Stimulated activated effector memory CD8-positive, alpha-beta T cell treated with anti-CD3 and anti-CD28 coated beads, Interleukin-12 subunit alpha, Interleukin-12 subunit beta, amount 100 ng/mL, for 72 hours (primary cell): Measurements from ENCODE around the gene TRIM5.
"Not testable (repeated sequence)": the region's sequence is repeated elsewhere in the genome, so short reads cannot be mapped to it uniquely, and the experiment has no call there.

ENCODE experiments used
- ATAC-seq: fragments of 150-1000 bp; cut with Tn5 transposase; 2 replicates; pipeline ENCODE4 v1.10.0; 2021
- DNase-seq, 2 donors: peaks; one replicate each; pipeline ENCODE4 v3.0.0; 2021 to 2022; ENCODE audit warnings: low spot score in 2 of 2
- H3K27ac Mint-ChIP-seq: one replicate; pipeline ENCODE4 v1.8.0; 2022; ENCODE audit warnings: mild to moderate bottlenecking, mixed read lengths
- H3K36me3 Mint-ChIP-seq: one replicate; pipeline ENCODE4 v1.8.0; 2022; ENCODE audit warnings: mild to moderate bottlenecking, mixed read lengths
- H3K4me1 Mint-ChIP-seq: one replicate; pipeline ENCODE4 v1.8.0; 2022; ENCODE audit warnings: mixed read lengths
- H3K4me3 Mint-ChIP-seq: one replicate; pipeline ENCODE4 v1.8.0; 2022; ENCODE audit warnings: mild to moderate bottlenecking, mixed read lengths
- H3K9me3 Mint-ChIP-seq: one replicate; pipeline ENCODE4 v1.8.0; 2022; ENCODE audit warnings: mixed read lengths

The TRIM5 gene

GRCh38 chr11:5695580-5695979 lies 10.7 kb upstream of the TRIM5 start:
- Mint-ChIP-seq H3K36me3 (peaks cover 73% of the 10 kb centered on the region), H3K27ac (peak overlapping the region; percentile 17), H3K4me1 (peaks cover 53% of the 10 kb centered on the region), H3K4me3 (peak overlapping the region; percentile 9), H3K9me3 (no peaks in the 10 kb centered on the region)
- DNase-seq (no peak), ATAC-seq (no peak)

- DNase-seq (no peak), ATAC-seq (no peak)
- peaks cover 62% of the 10 kb centered on the region for H3K4me1 Mint-ChIP-seq
- peak overlapping the region; percentile 9 for H3K4me3 Mint-ChIP-seq
- peaks cover 68% of the 10 kb centered on the region for H3K36me3 Mint-ChIP-seq
- H3K9me3 Mint-ChIP-seq, result no peaks in the 10 kb centered on the region
- H3K27ac Mint-ChIP-seq, result peak overlapping the region; percentile 17
These were observed 9.8 kb upstream of the TRIM5 start for GRCh38 chr11:5694642-5695041.

- DNase-seq (no peak), ATAC-seq (no peak)
- Mint-ChIP-seq H3K4me3 (peak overlapping the region; percentile 93), H3K36me3 (peaks cover 45% of the 10 kb centered on the region), H3K27ac (peak overlapping the region; percentile 95), H3K9me3 (no peaks in the 10 kb centered on the region), H3K4me1 (peaks cover 70% of the 10 kb centered on the region)
These were observed 7.1 kb upstream of the TRIM5 start for GRCh38 chr11:5691964-5692361.

GRCh38 chr11:5691238-5691963 lies 6.5 kb upstream of the TRIM5 start:
- peaks cover 67% of the 10 kb centered on the region for H3K4me1 Mint-ChIP-seq
- not testable (repeated sequence) for ATAC-seq, H3K9me3 Mint-ChIP-seq, DNase-seq
- H3K27ac Mint-ChIP-seq, result peak overlapping the region; percentile 95
- H3K4me3 Mint-ChIP-seq, result peak overlapping the region; percentile 93
- H3K36me3 Mint-ChIP-seq, result peaks cover 40% of the 10 kb centered on the region

DNA sequence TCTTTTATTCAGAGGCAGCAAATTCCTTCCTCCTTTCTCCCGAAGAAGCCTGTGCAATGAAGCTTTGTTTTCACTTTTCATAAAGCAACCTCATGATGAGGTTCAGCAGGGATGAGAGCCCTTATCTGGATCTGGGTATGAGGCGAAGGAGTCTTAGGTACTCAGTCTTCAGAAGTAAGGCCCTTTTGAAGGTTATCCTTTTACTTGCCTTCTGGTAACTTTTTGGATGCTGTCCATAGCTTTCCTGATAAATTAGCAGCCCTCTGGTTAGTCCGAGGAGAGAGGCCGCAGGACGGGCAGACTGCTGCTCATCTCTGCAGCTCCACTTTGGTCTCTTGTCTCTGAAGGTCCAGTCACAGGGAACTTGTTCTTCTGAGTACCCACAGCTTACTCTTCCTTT lies 5.9 kb upstream of the TRIM5 start:
- Mint-ChIP-seq H3K36me3 (peaks cover 33% of the 10 kb centered on the region), H3K4me3 (peak overlapping the region; percentile 93), H3K9me3 (no peaks in the 10 kb centered on the region), H3K27ac (peak overlapping the region; percentile 95), H3K4me1 (peaks cover 65% of the 10 kb centered on the region)
- peak; percentile 5 for ATAC-seq
- no peak for DNase-seq

GRCh38 chr11:5690216-5690615 lies 5.3 kb upstream of the TRIM5 start:
- Mint-ChIP-seq H3K4me1 (peaks cover 65% of the 10 kb centered on the region), H3K27ac (peak overlapping the region; percentile 95), H3K36me3 (peaks cover 31% of the 10 kb centered on the region), H3K4me3 (peak overlapping the region; percentile 93), H3K9me3 (no peaks in the 10 kb centered on the region)
- DNase-seq (no peak), ATAC-seq (no peak)

DNA sequence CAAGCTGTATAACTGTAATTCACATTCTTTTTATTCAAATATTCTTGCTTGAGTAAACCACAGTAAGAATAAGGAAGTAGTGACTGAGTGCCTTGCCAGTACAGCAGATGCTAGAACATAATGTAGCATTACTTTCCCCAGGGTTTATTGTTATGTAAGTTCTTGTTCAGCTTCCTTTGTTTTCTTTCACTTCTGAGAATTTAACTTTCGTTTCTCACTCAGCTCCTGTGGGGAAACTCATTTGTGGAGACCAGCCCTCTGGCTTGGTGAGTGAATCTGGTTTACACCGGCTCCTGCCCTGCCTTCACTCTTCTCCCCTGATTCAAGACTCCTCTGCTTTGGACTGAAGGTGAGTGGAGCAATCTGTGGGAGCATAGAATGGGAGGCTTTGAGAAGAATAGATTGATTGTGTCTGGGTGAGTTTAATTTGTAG lies 4.7 kb upstream of the TRIM5 start, which contains the start of gene TRIM22:
TRIM22 (plus strand) TSS at position 240 of the 433 bp plus-strand sequence. CDS start 6,443 bp downstream, outside the sequence.
- H3K4me1 Mint-ChIP-seq, result peaks cover 65% of the 10 kb centered on the region
- peak; percentile 79 for ATAC-seq
- peak within 1 kb of the TSS; percentile 95 for H3K27ac Mint-ChIP-seq
- peak in 1 of 2 donors; percentile 74 for DNase-seq
- peak within 1 kb of the TSS; percentile 93 for H3K4me3 Mint-ChIP-seq
- peaks cover 34% of the 10 kb centered on the region for H3K36me3 Mint-ChIP-seq
- H3K9me3 Mint-ChIP-seq, result no peaks in the 10 kb centered on the region

GRCh38 chr11:5688482-5688881 lies 3.6 kb upstream of the TRIM5 start:
- no peaks in the 10 kb centered on the region for H3K9me3 Mint-ChIP-seq
- H3K4me1 Mint-ChIP-seq, result peaks cover 67% of the 10 kb centered on the region
- H3K4me3 Mint-ChIP-seq, result no peak overlapping the region
- H3K27ac Mint-ChIP-seq, result no peak overlapping the region
- no peak for DNase-seq
- ATAC-seq, result no peak
- H3K36me3 Mint-ChIP-seq, result peaks cover 41% of the 10 kb centered on the region

GRCh38 chr11:5686426-5686825 lies 1.6 kb upstream of the TRIM5 start:
- no peak overlapping the region for H3K27ac Mint-ChIP-seq
- ATAC-seq (no peak), DNase-seq (no peak)

DNA sequence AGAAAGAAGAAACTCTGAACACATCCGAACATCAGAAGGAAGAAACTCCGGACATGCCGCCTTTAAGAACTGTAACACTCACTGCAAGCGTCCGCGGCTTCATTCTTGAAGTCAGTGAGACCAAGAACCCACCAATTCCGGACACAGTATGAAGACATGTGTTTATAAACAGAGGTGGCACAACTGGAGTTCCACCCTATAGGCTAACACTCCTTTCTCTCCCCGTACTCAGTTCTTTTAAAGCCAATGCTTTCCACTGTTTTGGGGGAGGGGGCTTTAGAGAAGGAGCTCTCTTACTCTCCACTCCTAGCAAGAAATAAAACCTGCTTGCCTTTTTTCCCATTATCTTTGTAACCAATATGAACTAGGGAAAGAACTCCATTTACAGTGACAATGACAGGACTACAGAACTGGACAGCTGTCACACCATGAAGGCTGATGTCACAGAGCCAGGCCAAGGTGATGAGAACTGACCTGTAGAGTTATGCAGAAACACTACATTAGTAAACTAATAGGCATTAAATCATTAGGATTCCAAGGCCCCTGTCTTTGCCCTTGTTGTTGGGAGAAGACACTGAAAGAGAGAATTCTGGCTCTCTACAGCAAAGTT lies 733 bp downstream of the TRIM5 start:
- Mint-ChIP-seq H3K4me1 (peaks cover 42% of the 10 kb centered on the region), H3K27ac (peak overlapping the region; percentile 99), H3K36me3 (peaks cover 24% of the 10 kb centered on the region), H3K9me3 (no peaks in the 10 kb centered on the region), H3K4me3 (peak overlapping the region; percentile 93)
- ATAC-seq, result peak; percentile 2
- DNase-seq, result no peak

More at GRCh38 chr11:5686426-5686825, 1.6 kb upstream of the TRIM5 start:
- peaks cover 32% of the 10 kb centered on the region for H3K36me3 Mint-ChIP-seq
- H3K4me3 Mint-ChIP-seq, result no peak overlapping the region
- no peaks in the 10 kb centered on the region for H3K9me3 Mint-ChIP-seq
- peaks cover 63% of the 10 kb centered on the region for H3K4me1 Mint-ChIP-seq

DNA sequence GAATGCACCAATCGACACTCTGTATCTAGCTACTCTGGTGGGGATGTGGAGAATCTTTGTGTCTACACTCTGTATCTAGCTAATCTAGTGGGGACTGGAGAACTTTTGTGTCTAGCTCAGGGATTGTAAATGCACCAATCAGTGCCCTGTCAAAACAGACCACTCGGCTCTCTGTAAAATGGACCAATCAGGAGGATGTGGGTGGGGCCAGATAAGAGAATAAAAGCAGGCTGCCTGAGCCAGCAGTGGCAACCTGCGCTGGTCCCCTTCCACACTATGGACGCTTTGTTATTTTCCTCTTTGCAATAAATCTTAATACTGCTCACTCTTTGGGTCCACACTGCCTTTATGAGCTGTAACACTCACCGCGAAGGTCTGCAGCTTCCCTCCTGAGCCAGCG lies 1.3 kb downstream of the TRIM5 start:
- not testable (repeated sequence) for H3K9me3 Mint-ChIP-seq, ATAC-seq
- Mint-ChIP-seq H3K4me1 (peaks cover 38% of the 10 kb centered on the region), H3K27ac (peak overlapping the region; percentile 99), H3K36me3 (peaks cover 27% of the 10 kb centered on the region), H3K4me3 (peak overlapping the region; percentile 93)
- peak in 1 of 2 donors; percentile 66 for DNase-seq

- not testable (repeated sequence) for DNase-seq, ATAC-seq, H3K27ac Mint-ChIP-seq, H3K9me3 Mint-ChIP-seq
- peaks cover 32% of the 10 kb centered on the region for H3K4me1 Mint-ChIP-seq
- peaks cover 33% of the 10 kb centered on the region for H3K36me3 Mint-ChIP-seq
- H3K4me3 Mint-ChIP-seq, result peak overlapping the region; percentile 93
These were observed 1.9 kb downstream of the TRIM5 start for GRCh38 chr11:5682890-5683441.

DNA sequence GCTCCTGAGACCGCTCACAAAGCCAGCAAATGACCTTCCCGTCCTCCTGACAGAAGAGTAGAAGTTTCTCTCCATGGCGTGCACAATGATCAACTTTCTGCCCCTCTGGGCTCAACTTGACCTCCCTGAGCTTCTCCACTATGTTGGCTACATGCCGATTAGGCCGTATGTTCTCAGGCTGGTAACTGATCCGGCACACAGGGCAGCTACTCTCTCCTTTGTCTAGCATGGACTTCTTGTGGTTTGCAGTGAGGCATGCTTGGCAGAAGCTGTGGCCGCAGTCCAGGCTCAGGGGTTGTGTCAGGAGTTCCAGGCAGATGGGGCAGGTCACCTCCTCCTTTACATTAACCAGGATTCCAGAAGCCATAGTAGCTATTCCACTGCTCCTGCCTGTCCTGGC lies 5.1 kb downstream of the TRIM5 start:
- H3K9me3 Mint-ChIP-seq, result no peaks in the 10 kb centered on the region
- no peak for ATAC-seq
- peaks cover 22% of the 10 kb centered on the region for H3K4me1 Mint-ChIP-seq
- H3K27ac Mint-ChIP-seq, result peak overlapping the region; percentile 27
- H3K4me3 Mint-ChIP-seq, result no peak overlapping the region
- no peak for DNase-seq
- peaks cover 37% of the 10 kb centered on the region for H3K36me3 Mint-ChIP-seq

DNA sequence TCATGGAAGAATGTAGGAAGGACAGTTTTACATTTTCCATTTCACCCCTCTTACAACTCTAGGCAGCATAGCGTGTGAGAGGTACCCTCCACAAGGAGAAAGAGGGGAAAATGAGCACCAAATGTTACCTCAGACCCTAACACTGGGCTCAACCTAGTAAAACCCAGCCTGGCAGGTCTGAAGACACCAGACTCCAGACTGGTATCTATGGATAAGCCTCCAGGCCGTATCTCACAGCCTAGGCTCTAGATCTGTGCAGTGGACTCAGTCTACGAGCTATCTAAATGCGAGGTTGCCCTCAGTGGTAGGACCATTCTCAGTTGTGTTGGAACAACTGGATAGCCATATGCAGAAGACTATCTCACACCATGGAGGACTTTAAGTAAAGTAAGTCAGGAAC lies 10.5 kb downstream of the TRIM5 start:
- DNase-seq (no peak), ATAC-seq (no peak)
- Mint-ChIP-seq H3K27ac (no peak overlapping the region), H3K36me3 (peaks cover 59% of the 10 kb centered on the region), H3K4me3 (no peak overlapping the region), H3K4me1 (peaks cover 12% of the 10 kb centered on the region), H3K9me3 (no peaks in the 10 kb centered on the region)

DNA sequence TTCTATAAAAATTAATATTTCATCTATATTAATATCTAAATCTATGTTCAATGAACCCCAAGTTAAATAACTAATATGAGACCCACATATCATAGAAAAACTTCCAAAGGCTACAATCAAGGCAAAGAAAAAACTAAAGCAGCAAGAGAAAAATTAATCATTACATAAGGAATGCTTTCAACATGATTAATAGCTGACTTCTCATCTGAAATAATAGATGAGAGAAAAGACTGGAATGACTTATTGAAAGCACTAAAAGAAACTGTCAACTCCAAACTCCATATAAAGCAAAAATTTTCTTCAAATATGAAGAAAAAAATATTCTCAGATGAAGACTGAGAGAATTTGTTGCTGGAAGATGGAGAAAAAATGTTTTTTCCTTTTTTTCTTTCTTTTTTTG lies 13.0 kb downstream of the TRIM5 start:
- Mint-ChIP-seq H3K4me3 (no peak overlapping the region), H3K9me3 (no peaks in the 10 kb centered on the region), H3K36me3 (peaks cover 64% of the 10 kb centered on the region), H3K4me1 (peaks cover 12% of the 10 kb centered on the region), H3K27ac (no peak overlapping the region)
- DNase-seq (no peak), ATAC-seq (no peak)

DNA sequence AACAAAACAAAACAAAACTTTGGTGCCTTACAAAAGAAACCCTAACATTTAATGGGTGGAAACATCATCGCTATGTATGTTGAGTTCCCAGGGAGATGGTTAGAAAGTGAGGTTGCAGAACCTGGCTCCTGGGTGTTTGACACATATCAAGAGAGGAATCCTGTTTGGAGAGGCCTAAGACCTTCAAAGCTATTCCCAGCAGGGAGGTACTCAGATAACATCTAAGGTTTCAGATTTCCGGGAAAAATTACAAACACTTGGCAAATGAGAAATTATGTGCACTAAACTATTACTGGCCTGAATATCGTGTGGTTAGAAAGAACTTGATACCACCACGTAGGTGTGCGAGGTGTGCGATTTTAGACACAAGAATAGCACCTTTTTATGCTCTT lies 18.5 kb downstream of the TRIM5 start:
- no peaks in the 10 kb centered on the region for H3K4me1 Mint-ChIP-seq
- H3K27ac Mint-ChIP-seq, result peak overlapping the region; percentile 33
- no peak for ATAC-seq
- H3K9me3 Mint-ChIP-seq, result no peaks in the 10 kb centered on the region
- DNase-seq, result no peak
- no peak overlapping the region for H3K4me3 Mint-ChIP-seq
- peaks cover 75% of the 10 kb centered on the region for H3K36me3 Mint-ChIP-seq
